ENCODE measurements around the gene GABPB2. TPM values are rescaled to one million over a fixed set of nuclear protein-coding genes. Genes with fewer than 3 reads are reported as not detected.

The GABPB2 gene
- 5.6 and 10.0 TPM in 2 replicates for total RNA-seq

DNA sequence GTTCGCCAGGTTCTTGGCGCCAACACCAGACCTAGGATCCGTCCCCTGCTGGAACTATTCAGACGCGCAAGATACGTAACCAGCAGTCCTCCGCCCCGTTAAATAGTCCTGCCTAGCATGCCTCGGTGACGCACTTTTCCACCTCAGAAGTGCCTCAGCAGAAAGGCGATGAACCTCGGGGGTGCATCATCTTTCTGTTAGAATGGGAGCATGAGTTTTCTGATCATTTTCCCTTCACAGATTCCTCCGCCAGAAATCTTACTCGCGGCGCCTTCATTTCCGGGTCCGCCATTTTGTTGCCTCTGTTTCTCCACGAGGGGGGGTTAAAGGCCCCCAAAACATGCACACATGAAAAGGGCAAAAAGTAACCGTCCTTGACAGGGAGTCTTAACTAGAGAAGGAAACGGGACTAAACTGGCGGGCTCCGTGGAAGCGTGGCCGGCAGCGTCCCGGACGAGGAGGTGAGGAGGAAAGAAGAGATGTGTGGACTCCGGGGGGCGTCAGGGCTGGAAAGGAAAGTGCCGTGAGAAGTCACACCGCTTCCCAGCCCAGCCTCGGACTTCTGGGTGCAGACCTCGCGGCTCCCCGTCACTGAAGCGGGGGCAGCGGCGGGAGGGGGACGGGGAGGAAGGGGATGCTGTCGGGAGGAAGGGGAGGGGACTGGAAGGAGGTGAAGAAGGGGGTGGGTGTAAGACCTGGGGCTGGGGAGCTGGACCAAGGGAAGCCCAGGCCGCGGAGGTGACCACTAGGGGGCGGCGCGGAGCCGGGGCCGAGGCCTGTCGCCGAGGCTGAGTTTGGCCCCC is at the start of gene GABPB2:
Gene GABPB2 (plus strand): TSS at position 288 of the 803 bp plus-strand sequence. CDS start 17,429 bp downstream, outside the sequence.

GRCh38 chr1:151036356-151036755 is 34.2 kb upstream of the GABPB2 start, which contains the start of gene BNIPL:
TSS of gene BNIPL (plus strand) at chr1:151036586. CDS start at chr1:151036726, 140 bp downstream.

DNA sequence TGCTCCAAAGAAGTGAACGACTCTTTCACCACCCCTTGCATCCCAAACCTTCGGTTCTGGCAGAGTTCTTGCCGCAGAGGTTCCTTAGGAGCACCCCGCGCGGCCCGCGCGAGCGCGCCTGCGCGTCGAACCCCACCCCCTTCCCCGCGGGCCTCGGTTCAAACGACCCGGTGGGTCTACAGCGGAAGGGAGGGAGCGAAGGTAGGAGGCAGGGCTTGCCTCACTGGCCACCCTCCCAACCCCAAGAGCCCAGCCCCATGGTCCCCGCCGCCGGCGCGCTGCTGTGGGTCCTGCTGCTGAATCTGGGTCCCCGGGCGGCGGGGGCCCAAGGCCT is 23.0 kb upstream of the GABPB2 start, which contains the start of gene C1orf56:
Gene C1orf56 (plus strand): TSS at position 161 of the 334 bp plus-strand sequence. CDS start 97 bp downstream, at position 258.

GRCh38 chr1:151059109-151060006 is 11.2 kb upstream of the GABPB2 start, which contains the start of gene CDC42SE1:
TSS of gene CDC42SE1 (minus strand) at chr1:151059622. CDS start at chr1:151055730, 3,892 bp downstream.

DNA sequence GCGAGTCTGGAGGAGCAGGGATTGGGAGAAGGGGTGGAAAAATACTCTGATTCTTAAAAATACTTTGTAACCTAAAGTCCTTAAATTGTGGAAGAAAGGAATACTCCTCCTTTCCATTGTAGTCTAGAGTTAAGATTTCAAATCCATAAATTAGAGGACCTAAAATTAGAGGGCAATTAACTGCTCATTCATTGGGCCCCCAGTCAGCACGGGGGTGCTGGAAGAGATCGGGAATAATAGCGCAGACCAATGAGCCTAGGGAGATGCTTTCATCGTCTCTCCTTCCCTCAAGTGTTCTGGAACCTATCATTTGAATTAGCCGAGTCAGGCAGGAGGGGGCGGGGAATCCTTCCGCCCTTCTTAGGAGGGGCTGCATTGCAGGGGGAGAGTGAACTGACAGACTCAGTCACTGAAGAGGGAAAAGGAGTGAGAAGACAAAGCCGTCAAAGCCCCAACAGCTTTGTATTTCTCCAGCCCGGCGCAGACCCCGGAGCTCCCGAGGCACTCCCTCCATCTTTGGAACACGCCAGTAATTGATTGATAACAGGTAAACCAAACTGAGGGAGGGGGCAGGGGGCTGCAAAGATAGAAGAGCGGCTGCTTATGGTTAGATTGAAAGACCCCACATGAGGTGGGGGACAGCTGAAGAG is 10.4 kb upstream of the GABPB2 start, which contains the start of gene MLLT11:
Gene MLLT11 (plus strand): TSS at position 391 of the 650 bp plus-strand sequence. CDS start 6,828 bp downstream, outside the sequence.

GRCh38 chr1:151146412-151147131 is 76.0 kb downstream of the GABPB2 start, which contains the start of gene SEMA6C:
TSS of gene SEMA6C (minus strand) at chr1:151146631. CDS start at chr1:151142621, 4,010 bp downstream.

GRCh38 chr1:151156515-151156819 is 85.9 kb downstream of the GABPB2 start, which contains the start of gene TNFAIP8L2:
TSS of gene TNFAIP8L2 (plus strand) at chr1:151156649. CDS start at chr1:151158698, 2,049 bp downstream.

GRCh38 chr1:151165738-151166504 is 95.4 kb downstream of the GABPB2 start, which contains the start of the genes LYSMD1 and SCNM1:
TSS of gene LYSMD1 (minus strand) at chr1:151165902. CDS start at chr1:151165258, 644 bp downstream.
TSS of gene SCNM1 (plus strand) at chr1:151166144. CDS start at chr1:151166153, 9 bp downstream.

Other genes with a start within 250 kb of the GABPB2 start
- 20.3 and 23.4 TPM in 2 replicates for gene ARNT, start 194.2 kb upstream of the GABPB2 start, total RNA-seq
- gene CTXND2, start 183.6 kb upstream of the GABPB2 start, total RNA-seq, result not detected in 2 replicates
- 30.1 and 34.6 TPM in 2 replicates for gene SETDB1, start 144.4 kb upstream of the GABPB2 start, total RNA-seq
- 80.2 and 86.6 TPM in 2 replicates for gene CERS2, start 95.9 kb upstream of the GABPB2 start, total RNA-seq
- not detected in 2 replicates for gene ANXA9, start 88.5 kb upstream of the GABPB2 start, total RNA-seq
- 10.6 and 10.7 TPM in 2 replicates for gene MINDY1, start 63.9 kb upstream of the GABPB2 start, total RNA-seq
- 5.6 and 6.3 TPM in 2 replicates for gene PRUNE1, start 62.3 kb upstream of the GABPB2 start, total RNA-seq
- under 0.01 and 0.09 TPM in 2 replicates for gene BNIPL, start 34.2 kb upstream of the GABPB2 start, total RNA-seq
- gene C1orf56, start 23.0 kb upstream of the GABPB2 start, total RNA-seq, result 1.1 and 1.6 TPM in 2 replicates
- gene CDC42SE1, start 11.1 kb upstream of the GABPB2 start, total RNA-seq, result 43.7 and 60.1 TPM in 2 replicates
- gene MLLT11, start 10.4 kb upstream of the GABPB2 start, total RNA-seq, result 0.43 and 0.52 TPM in 2 replicates
- gene SEMA6C, start 75.9 kb downstream of the GABPB2 start, total RNA-seq, result 2.2 and 4.2 TPM in 2 replicates
- 0.11 TPM in 1 of 2 replicates, not detected in the other for gene TNFAIP8L2, start 85.9 kb downstream of the GABPB2 start, total RNA-seq
- gene LYSMD1, start 95.1 kb downstream of the GABPB2 start, total RNA-seq, result 4.6 and 4.8 TPM in 2 replicates
- 15.5 and 18.8 TPM in 2 replicates for gene SCNM1, start 95.4 kb downstream of the GABPB2 start, total RNA-seq
- gene TMOD4, start 105.2 kb downstream of the GABPB2 start, total RNA-seq, result 0.26 TPM in 1 of 2 replicates, not detected in the other
- gene VPS72, start 119.4 kb downstream of the GABPB2 start, total RNA-seq, result 38.9 and 49.2 TPM in 2 replicates
- 40.1 and 41.8 TPM in 2 replicates for gene PIP5K1A, start 127.8 kb downstream of the GABPB2 start, total RNA-seq
- gene PSMD4, start 184.0 kb downstream of the GABPB2 start, total RNA-seq, result 197 and 219 TPM in 2 replicates
- gene ZNF687, start 211.5 kb downstream of the GABPB2 start, total RNA-seq, result 7.1 and 10.3 TPM in 2 replicates